Immature natural killer cell (primary cell): ENCODE measurements around the gene OXNAD1. TPM values are rescaled to one million over a fixed set of nuclear protein-coding genes. Genes with fewer than 3 reads are reported as not detected.

Source experiments
- DNase-seq, 3 donors: peaks; one replicate each; pipeline ENCODE4 v3.0.0; 2022; ENCODE audit warnings: mixed read lengths in 1 of 3
- H3K27ac Mint-ChIP-seq, 6 donors: one replicate each; pipeline ENCODE4 v1.8.0; 2020; ENCODE audit warnings: mixed read lengths in 6 of 6, mild to moderate bottlenecking in 5 of 6, inconsistent platforms in 4 of 6, moderate library complexity in 3 of 6
- H3K27me3 Mint-ChIP-seq, 3 donors: one replicate each; pipeline ENCODE4 v1.8.0; 2020 to 2021; ENCODE audit warnings: low read depth in 3 of 3, mild to moderate bottlenecking in 3 of 3, mixed read lengths in 3 of 3, moderate library complexity in 3 of 3, inconsistent platforms in 1 of 3
- H3K36me3 Mint-ChIP-seq, 3 donors: one replicate each; pipeline ENCODE4 v1.8.0; 2020; ENCODE audit warnings: mixed read lengths in 3 of 3, inconsistent platforms in 2 of 3, mild to moderate bottlenecking in 2 of 3
- H3K4me1 Mint-ChIP-seq, 2 donors: one replicate each; pipeline ENCODE4 v1.8.0; 2020; ENCODE audit warnings: inconsistent platforms in 2 of 2, mild to moderate bottlenecking in 2 of 2, mixed read lengths in 2 of 2, moderate library complexity in 1 of 2
- H3K4me3 Mint-ChIP-seq, 5 donors: one replicate each; pipeline ENCODE4 v1.8.0; 2020; ENCODE audit warnings: mild to moderate bottlenecking in 5 of 5, mixed read lengths in 5 of 5, inconsistent platforms in 3 of 5, moderate library complexity in 3 of 5
- H3K9me3 Mint-ChIP-seq, 6 donors: one replicate each; pipeline ENCODE4 v1.8.0; 2020; ENCODE audit warnings: mild to moderate bottlenecking in 6 of 6, mixed read lengths in 6 of 6, inconsistent platforms in 4 of 6, moderate library complexity in 3 of 6
- polyA plus RNA-seq, 3 donors: library from polyadenylated mRNA; unstranded; fragments of 300-500 nt; fragmentation: Illumina TruSeq; gene quantifications; one replicate each; pipeline ENCODE4 v1.2.3, GENCODE V29; 2021

Gene OXNAD1
- polyA plus RNA-seq, 3 donors from 2014 or later: 22.0 to 27.3 (median 23.8) TPM

DNA sequence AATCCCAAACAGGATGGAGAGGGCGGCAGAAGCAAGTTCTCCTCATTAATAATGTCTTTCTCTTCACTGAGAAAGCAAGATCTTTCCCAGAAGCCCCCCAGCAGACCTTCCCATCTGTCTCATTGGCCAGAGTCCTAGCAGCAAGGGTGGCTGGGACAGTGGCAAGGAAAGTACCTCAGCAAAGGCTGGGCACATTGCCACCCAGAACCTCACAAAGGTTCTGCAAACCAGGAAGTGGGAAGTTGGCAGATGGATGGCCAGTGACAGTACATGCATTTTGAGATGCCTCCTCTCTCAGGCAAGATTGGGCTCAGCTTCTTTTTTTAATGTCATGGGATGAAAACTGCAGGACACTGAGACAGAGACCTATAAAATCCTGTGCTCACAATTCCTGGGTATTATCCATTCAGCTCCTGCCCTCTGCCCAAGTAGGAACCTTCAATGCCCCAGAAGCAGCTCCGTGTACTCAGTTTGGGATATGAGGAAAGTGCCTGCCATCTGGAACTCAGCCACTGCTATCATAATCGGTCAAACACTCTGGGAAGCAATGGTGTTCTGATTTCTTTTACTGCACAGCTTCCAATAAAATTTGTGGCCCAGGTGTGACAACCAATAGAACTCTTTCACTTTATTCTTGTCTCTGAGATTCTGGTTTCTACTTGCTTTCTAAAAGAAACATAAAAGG lies 25.8 kb upstream of the OXNAD1 start:
- Mint-ChIP-seq H3K4me3 (no peak overlapping the region), H3K9me3 (no peaks in the 10 kb centered on the region), H3K4me1 (no peaks in the 10 kb centered on the region), H3K36me3 (peaks cover 0 to 3% (median 0%) of the 10 kb centered on the region in 3 donors), H3K27ac (no peak overlapping the region), H3K27me3 (peaks cover 0 to 2% (median 2%) of the 10 kb centered on the region in 3 donors)
- DNase-seq: no peak

DNA sequence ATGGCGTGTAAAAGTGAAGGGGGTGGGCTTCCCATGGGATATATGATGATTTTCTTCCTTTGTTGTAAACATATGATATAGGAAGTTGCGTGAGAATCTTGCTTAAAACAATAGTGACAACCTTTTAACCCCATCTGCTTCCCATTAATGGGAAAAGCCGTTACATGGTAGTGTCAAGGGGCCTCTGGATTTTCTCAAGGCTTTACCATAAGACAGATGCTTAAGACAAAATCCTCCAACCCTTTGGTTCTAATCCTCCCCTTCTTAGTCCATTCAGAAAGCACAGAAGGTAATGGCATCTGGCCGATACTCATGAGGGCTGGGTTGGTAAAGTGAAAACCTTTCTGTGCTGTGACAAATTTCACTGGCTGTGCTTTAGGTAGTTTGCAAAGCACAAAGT lies 25.2 kb upstream of the OXNAD1 start:
- H3K36me3 Mint-ChIP-seq: peaks cover 0 to 3% (median 0%) of the 10 kb centered on the region in 3 donors
- no peak for DNase-seq
- no peak overlapping the region for H3K4me3 Mint-ChIP-seq
- H3K27me3 Mint-ChIP-seq: peaks cover 0 to 2% (median 2%) of the 10 kb centered on the region in 3 donors
- H3K27ac Mint-ChIP-seq: no peak overlapping the region
- no peaks in the 10 kb centered on the region for H3K9me3 Mint-ChIP-seq
- no peaks in the 10 kb centered on the region for H3K4me1 Mint-ChIP-seq

DNA sequence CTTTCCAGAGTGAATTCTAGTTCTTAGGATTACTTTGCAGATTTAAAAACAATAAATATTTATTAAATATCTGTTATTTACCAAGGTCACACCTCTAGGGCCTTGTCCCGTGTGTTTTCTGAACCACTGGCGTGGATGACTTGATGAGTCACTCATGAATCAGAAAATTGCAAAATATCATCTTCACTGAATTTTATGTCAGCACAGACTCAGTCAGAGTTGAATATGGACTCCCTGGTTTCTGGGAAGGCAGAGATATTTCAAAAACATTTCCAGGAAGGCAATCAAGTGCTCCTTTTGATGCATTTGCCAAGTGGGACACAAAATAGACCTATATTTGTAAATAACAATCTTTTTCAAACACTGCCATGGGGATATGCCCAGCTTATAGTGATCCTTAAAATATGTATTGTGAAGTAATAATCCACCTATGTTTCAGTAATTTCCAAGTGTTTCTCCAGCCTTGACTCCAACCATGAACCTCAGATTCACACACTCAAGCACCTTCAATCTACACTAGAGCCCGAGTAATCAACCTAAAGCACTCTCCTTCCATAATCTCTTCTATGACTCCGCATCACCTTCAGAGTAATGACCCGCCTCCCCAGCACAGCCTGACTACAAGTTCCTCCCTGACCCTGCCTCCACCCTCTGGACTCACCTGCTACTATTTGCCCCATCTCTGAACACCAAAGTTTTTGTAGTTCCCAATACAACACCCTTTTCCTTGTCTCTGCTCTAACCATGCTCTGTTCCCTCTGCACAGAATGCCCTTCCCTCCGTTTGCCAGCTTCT lies 24.6 kb upstream of the OXNAD1 start:
- Mint-ChIP-seq H3K27ac (peak overlapping the region in 1 of 6 donors; percentile 17), H3K27me3 (peaks cover 0 to 2% (median 2%) of the 10 kb centered on the region in 3 donors), H3K36me3 (peaks cover 0 to 3% (median 0%) of the 10 kb centered on the region in 3 donors), H3K4me3 (no peak overlapping the region), H3K4me1 (no peaks in the 10 kb centered on the region), H3K9me3 (no peaks in the 10 kb centered on the region)
- no peak for DNase-seq

DNA sequence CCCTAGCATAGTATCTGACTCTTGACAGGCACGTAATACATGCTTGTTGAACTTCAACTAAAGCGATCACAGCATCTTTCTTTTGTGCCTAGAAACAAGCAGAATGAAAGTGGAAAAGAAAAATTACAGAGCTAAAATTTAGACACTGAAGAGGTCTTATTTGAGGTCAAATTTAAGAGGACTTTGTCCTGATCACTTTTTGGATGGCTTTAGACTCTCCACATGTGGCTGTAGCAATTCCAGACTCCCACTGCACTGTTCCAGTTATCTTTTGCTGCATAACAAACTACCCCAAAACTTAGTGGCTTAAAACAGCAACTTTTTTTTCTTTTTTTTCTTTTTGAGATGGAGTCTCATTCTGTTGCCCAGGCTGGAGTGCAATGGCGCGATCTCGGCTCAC lies 23.8 kb upstream of the OXNAD1 start:
- peaks cover 0 to 2% (median 2%) of the 10 kb centered on the region in 3 donors for H3K27me3 Mint-ChIP-seq
- H3K4me1 Mint-ChIP-seq: no peaks in the 10 kb centered on the region
- no peak for DNase-seq
- H3K9me3 Mint-ChIP-seq: no peaks in the 10 kb centered on the region
- H3K27ac Mint-ChIP-seq: no peak overlapping the region
- no peak overlapping the region for H3K4me3 Mint-ChIP-seq
- H3K36me3 Mint-ChIP-seq: peaks cover 0 to 3% (median 0%) of the 10 kb centered on the region in 3 donors

DNA sequence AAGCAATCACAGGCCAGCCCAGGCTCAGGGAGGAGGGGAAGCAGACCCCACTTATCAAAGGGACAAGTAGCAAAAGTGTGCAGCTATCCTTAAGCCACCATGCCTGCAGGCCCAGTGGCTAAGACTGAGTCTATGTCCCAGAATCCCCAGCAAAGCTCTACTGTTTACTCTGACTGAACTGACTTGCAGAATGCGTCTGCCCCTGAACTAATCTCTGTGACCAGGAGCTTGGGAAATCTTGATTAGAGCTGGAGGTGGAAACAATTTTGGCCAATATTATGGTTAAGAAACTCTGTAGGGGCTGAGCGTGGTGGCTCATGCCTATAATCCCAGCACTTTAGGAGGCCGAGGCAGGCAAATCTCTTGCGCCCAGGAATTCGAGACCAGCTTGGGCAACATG lies 22.8 kb upstream of the OXNAD1 start:
- no peaks in the 10 kb centered on the region for H3K9me3 Mint-ChIP-seq
- H3K36me3 Mint-ChIP-seq: peaks cover 0 to 3% (median 0%) of the 10 kb centered on the region in 3 donors
- peaks cover 0 to 2% (median 2%) of the 10 kb centered on the region in 3 donors for H3K27me3 Mint-ChIP-seq
- no peak for DNase-seq
- H3K4me1 Mint-ChIP-seq: peaks cover 3 to 5% of the 10 kb centered on the region in 2 donors
- H3K4me3 Mint-ChIP-seq: no peak overlapping the region
- H3K27ac Mint-ChIP-seq: no peak overlapping the region

DNA sequence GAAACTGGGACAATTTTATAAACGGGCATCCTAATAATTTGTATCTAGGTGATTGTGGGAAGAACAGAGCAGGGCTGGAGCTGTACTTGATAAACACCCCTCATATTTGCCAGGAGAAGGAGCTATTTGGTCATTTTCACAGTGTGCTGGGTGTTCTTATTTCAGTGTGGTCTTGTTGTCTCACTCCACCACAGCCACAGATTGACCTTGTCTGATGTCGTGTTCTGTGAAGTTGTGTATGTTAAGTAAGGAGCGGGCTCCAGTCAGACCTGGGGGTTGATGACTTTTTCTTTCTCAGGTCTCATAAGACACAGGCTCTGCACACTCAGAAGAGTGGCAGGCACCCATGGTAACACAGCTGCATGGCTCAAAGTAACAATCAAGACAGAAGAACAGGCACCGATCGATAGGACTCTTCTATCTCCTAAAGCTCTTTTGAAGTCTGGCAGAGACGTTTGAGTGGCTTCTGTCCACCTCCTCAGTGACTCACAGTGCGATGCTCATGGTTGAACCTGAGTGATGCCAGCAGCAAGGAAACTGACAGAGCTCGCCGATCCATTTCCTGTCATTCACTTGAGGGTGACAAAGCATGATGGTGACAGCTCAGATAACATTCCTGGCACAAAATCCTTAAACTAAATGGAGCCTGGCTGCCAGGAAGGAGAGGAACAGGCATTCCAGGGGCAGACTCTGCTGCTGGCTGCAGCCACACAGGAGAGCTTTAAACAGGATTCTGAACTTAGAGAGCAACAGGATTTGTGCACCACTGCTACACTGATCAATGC lies 21.1 kb upstream of the OXNAD1 start:
- DNase-seq: no peak
- Mint-ChIP-seq H3K27ac (no peak overlapping the region), H3K4me1 (peaks cover 4 to 9% of the 10 kb centered on the region in 2 donors), H3K36me3 (peaks cover 0 to 3% (median 0%) of the 10 kb centered on the region in 3 donors), H3K4me3 (no peak overlapping the region), H3K9me3 (no peaks in the 10 kb centered on the region), H3K27me3 (peaks cover 0 to 4% (median 4%) of the 10 kb centered on the region in 3 donors)

DNA sequence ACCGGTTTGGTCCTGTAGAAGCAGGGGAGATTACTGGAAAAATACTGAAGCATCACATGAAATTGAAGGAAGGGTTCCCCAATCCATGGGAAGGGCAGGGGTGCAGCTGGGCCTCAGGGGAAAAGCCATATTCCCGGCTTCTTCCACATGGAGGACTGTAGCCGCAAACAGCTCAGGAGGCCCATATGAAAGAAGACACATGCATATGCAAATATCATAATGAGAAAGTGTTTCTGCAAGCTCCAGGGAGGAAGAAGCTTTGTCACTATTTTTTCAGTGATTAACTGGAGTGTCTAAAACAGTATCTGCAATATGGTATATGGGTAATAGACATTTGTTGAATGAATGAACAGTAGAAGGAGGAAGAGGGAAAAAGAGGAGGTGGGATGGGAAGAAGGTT lies 19.4 kb upstream of the OXNAD1 start:
- peaks cover 0 to 3% (median 0%) of the 10 kb centered on the region in 3 donors for H3K36me3 Mint-ChIP-seq
- no peak for DNase-seq
- H3K27me3 Mint-ChIP-seq: peaks cover 0 to 4% (median 4%) of the 10 kb centered on the region in 3 donors
- H3K4me3 Mint-ChIP-seq: no peak overlapping the region
- no peaks in the 10 kb centered on the region for H3K9me3 Mint-ChIP-seq
- H3K27ac Mint-ChIP-seq: no peak overlapping the region
- peaks cover 4 to 9% of the 10 kb centered on the region in 2 donors for H3K4me1 Mint-ChIP-seq

DNA sequence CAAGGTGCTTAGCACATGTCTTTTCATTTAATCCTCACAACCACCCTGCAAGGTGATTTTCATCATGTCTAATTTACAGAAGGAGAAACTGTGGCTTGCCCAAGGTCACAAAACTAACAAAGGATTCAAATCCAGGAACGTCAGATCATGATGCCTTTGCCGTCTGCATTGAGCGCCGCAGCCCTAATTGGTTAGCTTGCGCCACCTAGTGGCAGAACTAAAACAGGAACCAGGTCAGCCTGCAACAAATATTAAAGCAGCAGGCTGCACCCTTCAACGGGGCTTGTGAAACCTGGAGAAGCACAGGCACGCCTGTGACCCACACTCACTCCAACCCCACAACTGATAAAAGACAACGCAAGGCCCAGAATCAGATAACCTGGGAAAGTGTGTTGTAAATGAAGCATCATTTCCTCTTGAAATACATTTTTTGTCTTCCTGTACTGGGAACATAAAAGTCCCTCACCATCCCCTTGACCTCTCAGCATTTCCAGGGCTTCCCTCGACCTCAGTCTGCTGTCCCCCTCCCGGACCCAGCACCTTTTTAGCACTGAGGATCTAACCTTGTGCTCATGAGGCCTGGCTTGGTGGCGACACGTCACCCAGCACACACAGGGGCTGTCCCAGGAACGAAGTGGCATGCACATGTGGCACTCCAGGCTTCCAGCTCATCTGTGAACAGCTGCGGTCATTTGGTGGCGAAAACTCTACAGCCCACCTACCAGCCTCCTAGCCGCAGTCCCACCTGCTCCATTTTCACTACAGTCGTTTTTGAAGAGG lies 17.5 kb upstream of the OXNAD1 start:
- peaks cover 4 to 9% of the 10 kb centered on the region in 2 donors for H3K4me1 Mint-ChIP-seq
- DNase-seq: peak; percentile 62 to 76 (median 69)
- no peak overlapping the region for H3K27ac Mint-ChIP-seq
- peaks cover 0 to 4% (median 4%) of the 10 kb centered on the region in 3 donors for H3K27me3 Mint-ChIP-seq
- H3K36me3 Mint-ChIP-seq: no peaks in the 10 kb centered on the region
- no peaks in the 10 kb centered on the region for H3K9me3 Mint-ChIP-seq
- H3K4me3 Mint-ChIP-seq: no peak overlapping the region

DNA sequence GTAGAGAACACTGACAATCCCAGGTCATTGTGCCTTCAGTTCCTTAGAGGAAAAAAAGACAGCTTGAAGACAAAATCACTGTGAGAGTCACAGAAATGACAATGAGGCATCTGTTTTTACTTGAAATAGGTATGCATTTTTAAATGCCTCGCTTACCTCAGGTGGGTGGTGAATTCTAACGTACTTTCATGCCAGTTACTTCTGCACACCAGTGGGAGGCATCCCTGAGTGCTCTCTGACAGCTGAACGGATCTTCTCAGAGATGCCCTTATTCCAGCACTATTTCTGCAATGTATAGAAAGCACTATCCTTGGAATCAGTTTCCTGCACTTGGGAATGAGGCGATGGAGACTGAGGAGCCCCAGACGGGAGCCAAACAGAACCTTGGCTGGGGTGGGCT lies 16.5 kb upstream of the OXNAD1 start:
- Mint-ChIP-seq H3K27me3 (peaks cover 0 to 4% (median 4%) of the 10 kb centered on the region in 3 donors), H3K36me3 (peaks cover 0 to 3% (median 0%) of the 10 kb centered on the region in 3 donors), H3K4me1 (peaks cover 4 to 9% of the 10 kb centered on the region in 2 donors), H3K27ac (no peak overlapping the region), H3K9me3 (no peaks in the 10 kb centered on the region), H3K4me3 (no peak overlapping the region)
- no peak for DNase-seq

DNA sequence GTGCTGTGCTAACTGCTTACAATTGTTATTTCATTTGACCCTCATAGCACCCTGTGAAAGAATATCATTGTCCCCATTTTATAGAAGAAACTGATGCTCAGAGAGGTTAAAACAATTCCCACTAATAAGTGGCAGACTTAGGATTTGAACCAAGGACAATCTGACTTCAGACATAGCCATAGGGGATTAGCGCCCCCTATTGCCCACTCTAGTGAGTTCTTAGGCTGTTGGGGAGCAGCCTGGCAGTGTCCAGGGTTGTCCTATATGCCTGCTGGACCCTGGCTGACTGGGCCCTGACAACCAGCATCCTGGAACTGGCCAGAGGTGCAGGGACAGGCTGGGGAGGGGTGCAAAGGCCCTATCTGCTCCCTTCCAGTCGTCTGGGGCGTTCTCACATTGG lies 15.7 kb upstream of the OXNAD1 start:
- peaks cover 0 to 5% (median 4%) of the 10 kb centered on the region in 3 donors for H3K27me3 Mint-ChIP-seq
- no peak overlapping the region for H3K4me3 Mint-ChIP-seq
- H3K9me3 Mint-ChIP-seq: no peaks in the 10 kb centered on the region
- no peak overlapping the region for H3K27ac Mint-ChIP-seq
- peaks cover 0 to 3% (median 0%) of the 10 kb centered on the region in 3 donors for H3K36me3 Mint-ChIP-seq
- H3K4me1 Mint-ChIP-seq: peaks cover 4 to 9% of the 10 kb centered on the region in 2 donors
- no peak for DNase-seq

DNA sequence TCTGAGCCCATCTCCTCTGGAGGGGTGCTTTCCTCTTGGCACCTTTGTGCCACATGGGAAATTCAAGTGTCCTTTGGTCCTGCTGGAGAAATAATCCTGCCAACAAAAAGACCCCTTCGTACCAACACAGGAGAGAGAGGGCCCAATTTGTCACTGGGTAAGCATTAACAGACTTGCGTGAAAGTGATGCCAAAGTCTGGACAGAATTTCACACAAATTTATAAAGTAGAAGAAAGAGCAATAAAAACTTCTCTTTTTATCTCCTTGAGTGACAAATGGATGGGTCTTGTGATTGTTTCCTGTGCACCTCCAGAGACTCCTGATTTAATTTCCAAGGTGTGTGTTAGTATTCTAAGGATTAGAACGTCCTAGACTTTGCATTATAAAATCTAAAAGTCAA lies 15.1 kb upstream of the OXNAD1 start:
- H3K27me3 Mint-ChIP-seq: peaks cover 0 to 5% (median 4%) of the 10 kb centered on the region in 3 donors
- H3K4me1 Mint-ChIP-seq: peaks cover 4 to 9% of the 10 kb centered on the region in 2 donors
- no peak overlapping the region for H3K4me3 Mint-ChIP-seq

DNA sequence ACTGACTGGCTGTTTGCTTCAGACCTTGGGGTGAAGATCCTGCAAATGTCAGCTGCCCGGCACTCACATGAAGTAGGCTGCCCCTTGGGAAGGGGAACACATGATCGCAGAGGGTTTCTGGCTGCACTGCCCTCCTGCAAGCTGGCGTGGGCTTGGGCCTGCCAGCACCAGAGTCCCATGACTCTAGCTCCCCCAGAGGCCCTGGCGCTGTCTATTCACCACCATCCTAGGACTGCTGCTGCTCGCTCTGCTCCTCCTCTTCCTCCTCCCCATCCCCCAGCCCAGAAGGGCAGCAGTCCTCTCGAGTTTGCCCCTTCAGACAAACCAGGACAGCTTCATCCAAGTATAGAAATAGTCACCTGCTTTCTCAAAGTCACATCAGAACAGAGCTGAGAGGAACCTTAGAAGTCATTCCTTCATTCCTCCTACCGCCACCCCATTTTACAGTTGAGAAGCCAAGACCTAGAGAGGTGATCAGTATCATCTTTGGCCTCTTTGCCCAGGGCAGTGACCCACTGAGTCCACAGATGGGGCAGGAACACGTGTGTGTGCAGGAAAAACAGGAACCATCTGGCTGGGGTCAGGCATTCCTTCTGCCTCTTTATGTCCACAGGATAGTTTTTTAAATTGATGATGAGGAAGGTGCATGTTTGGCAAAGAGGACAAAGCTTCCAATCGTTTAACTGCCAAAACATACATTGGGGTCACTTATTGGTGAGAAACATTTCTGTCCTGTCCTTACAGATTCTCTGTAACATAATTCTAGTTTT lies 13.5 kb upstream of the OXNAD1 start:
- DNase-seq: no peak
- Mint-ChIP-seq H3K27ac (peak overlapping the region in 1 of 6 donors; percentile 38), H3K27me3 (peaks cover 0 to 5% (median 4%) of the 10 kb centered on the region in 3 donors), H3K4me1 (peaks cover 4 to 9% of the 10 kb centered on the region in 2 donors), H3K4me3 (no peak overlapping the region), H3K9me3 (no peaks in the 10 kb centered on the region), H3K36me3 (peaks cover 0 to 3% (median 0%) of the 10 kb centered on the region in 3 donors)

More for the DNA sequence above, 15.1 kb upstream of the OXNAD1 start:
- Mint-ChIP-seq H3K27ac (no peak overlapping the region), H3K9me3 (no peaks in the 10 kb centered on the region), H3K36me3 (peaks cover 0 to 3% (median 0%) of the 10 kb centered on the region in 3 donors)
- DNase-seq: no peak
